Stimulated activated CD4-positive, alpha-beta T cell treated with anti-CD3 and anti-CD28 coated beads, Interleukin-1b, Interleukin-23, amount 100 ng/mL, for 24 hours (primary cell): ENCODE data around the gene IAPP.
"Not testable (repeated sequence)": the region's sequence is repeated elsewhere in the genome, so short reads cannot be mapped to it uniquely, and the experiment has no call there.

ENCODE experiments used
- DNase-seq, 4 experiments: peaks; one replicate each; pipeline ENCODE4 v3.0.0-alpha.2; 2020; ENCODE audit warnings: low read depth in 4 of 4, low spot score in 1 of 4

IAPP gene

DNA sequence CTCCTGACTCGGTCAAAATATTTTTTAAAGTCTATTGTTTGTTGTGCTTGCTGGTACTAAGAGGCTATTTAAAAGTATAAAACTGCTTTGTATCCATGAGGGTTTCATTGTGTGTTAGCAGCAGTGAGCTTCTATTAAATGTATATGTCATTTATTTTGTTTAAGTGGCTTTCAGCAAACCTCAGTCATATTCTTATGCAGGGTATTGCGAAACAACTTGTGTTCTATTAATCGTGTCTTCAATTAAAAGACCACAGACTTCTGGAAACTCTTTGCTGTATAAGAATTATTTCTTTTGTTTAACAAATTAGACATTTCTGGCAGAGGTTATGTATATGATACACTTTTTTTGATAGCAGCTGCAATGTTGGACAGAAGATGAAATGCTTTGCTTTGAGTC is 6.5 kb downstream of the IAPP start:
- DNase-seq: no peak

DNA sequence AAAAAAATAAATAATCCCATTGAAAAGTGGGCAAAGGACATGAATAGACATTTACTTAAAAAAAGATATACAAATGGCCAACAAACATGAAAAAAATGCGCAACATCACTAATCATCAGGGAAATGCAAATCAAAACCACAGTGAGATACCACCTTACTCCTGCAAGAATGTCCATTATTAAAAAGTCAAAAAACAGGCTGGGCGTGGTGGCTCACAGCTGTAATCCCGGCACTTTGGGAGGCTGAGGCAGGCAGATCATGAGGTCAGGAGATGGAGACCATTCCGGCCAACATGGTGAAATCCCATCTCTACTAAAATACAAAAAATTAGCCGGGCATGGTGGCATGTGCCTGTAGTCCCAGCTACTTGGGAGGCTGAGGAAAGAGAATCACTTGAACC is 8.6 kb downstream of the IAPP start:
- DNase-seq: not testable (repeated sequence)

DNA sequence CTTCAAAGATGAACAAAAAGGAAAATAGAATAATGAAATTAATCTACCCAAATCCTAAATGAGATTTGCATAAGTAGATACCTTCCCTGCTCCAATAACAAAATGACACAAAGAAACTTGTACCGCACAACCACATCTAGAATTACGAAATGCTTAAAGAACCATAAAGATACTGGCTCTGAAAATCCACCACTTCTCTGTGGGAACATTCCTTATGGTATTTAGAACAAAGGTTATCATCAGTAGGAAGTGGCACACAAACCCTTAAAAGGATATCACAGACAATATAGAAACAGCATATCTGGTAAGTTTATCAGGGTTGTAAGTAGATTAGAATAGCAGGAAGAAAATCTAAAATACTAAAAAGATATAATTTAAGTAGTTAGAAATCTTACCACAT is 11.6 kb downstream of the IAPP start:
- no peak for DNase-seq

DNA sequence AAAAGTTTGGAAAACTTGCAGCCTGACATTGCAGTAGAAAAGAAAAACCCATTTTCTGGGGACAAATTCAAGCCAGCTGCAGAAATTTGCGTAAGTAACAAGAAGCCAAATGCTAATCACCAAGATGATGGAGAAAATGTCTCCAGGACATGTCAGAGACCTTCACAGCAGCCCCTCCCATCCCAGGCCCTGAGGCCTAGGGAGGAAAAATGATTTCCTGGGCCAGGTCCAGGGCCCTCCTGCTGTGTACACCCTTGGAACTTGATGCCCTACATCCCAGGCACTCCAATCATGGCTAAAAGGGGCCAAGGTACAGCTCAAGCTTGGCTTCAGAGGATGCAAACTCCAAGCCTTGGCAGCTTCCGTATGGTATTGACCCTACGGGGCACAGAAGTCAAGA is 14.5 kb downstream of the IAPP start:
- DNase-seq: no peak

DNA sequence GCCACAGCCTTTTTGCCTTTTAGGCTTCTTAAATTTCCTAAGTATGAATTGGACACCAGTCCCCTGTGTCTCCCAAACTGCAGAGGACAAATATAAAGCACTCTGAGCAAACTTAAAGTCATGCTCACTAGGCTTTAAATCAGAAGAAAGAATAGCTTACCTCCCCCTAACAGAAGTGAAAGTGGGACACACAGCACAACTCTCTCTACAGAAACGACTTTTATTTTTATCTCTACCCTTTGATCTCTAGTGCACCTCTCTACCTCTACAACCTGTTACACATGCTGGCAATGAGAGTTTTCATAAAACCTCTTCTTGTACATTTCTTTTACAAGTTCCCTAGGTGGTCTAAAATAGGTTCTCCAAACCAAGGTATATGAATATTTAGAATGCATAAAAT is 19.7 kb downstream of the IAPP start:
- no peak for DNase-seq

DNA sequence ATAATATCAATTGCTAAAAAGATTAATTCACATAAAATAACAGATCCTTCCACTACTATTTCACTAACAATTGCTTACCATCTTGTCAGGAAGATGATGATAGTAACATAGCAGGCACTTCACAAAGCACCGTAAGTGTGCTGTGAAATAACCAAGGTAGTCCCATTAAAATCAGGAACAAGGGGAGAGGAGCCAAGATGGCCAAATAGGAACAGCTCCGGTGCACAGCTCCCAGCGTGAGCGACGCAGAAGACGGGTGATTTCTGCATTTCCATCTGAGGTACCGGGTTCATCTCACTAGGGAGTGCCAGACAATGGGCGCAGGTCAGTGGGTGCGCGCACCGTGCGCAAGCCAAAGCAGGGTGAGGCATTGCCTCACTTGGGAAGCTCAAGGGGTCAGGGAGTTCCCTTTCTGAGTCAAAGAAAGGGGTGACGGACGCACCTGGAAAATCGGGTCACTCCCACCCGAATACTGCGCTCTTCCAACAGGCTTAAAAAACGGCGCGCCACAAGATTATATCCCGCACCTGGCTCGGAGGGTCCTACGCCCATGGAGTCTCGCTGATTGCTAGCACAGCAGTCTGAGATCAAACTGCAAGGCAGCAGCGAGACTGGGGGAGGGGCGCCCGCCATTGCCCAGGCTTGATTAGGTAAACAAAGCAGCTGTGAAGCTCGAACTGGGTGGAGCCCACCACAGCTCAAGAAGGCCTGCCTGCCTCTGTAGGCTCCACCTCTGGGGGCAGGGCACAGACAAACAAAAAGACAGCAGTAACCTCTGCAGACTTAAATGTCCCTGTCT is 22.3 kb downstream of the IAPP start:
- DNase-seq: not testable (repeated sequence)

DNA sequence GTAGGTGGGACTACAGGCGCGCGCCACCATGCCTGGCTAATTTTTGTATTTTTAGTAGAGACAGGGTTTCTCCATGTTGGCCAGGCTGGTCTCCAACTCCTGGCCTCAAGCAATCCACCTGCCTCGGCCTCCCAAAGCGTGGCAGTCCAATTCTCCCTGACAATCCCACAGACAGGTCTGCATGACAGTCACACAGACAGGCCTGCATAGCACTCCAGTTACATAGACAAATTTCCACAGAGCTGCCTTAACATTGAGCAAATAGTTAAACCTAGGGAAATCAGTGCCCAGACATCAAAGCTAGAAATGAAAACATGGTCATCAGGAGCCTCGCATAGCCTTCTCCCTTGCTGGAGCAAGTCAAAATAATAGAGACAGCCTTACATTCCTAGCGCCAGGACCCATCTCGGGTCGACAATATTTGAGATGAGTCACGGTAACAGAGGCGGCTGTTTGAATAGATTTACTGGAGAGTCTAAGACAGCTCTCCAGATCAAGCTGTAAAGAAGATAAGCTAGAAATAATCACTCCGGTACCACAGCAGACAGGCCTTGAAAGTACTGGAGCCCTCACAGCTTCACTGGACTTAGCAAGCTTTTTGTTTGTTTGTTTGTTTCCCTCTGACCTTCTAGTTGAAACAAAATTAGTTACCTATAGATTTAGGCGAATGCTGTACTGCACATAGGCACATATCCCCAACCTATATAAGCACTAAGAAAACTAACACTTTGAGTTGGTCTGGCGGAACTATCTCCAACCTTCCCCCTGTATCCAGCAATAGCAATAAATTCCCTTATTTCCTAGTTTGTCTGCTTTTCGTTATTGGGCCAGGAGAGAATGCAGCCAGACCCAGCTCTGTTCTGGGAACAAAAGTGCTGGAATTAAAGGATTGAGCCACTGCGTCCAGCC is 40.9 kb downstream of the IAPP start:
- no peak for DNase-seq

DNA sequence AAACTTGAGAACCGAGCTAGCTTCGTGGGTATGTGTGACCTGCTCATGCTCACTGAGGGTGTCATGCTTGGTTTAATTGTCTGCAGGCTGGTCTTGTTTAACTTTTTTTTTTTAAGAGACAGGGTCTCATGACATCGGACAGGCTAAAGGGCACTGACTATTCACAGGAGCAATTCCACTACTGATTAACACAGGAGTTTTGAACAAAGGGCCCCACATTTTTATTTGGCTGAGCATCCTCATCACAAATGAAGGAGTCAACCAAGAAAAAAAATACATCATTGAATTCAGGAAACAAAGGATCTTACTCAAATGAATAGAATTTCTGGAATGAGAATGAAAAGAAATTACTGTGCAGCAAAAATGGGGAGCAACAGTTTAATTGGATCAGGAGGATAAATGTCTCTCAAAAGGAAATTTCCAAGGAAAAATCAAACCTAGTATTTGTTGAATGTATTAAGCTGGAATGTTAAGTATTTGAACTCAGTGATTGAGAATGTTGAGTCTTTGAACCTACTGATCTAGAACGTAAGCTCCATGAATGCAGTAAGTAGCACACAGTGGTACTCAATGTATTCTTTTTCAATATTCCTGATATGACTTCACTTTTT is 43.9 kb downstream of the IAPP start:
- no peak for DNase-seq

DNA sequence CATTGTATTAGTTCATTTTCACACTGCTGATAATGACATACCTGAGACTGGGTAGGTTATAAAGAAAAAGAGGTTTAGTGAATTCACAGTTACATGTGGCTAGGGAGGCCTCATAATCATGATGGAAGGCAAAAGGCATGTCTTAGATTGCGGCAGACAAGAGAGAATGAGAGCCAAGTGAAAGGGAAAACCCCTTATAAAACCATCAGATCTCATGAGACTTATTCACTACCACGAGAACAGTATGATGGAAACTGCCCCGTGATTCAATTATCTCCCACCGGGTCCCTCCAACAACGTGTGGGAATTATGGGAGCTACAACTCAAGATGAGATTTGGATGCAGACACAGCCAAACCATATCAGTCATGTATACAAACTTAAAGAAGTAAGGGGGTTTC is 45.7 kb downstream of the IAPP start:
- DNase-seq: not testable (repeated sequence)

DNA sequence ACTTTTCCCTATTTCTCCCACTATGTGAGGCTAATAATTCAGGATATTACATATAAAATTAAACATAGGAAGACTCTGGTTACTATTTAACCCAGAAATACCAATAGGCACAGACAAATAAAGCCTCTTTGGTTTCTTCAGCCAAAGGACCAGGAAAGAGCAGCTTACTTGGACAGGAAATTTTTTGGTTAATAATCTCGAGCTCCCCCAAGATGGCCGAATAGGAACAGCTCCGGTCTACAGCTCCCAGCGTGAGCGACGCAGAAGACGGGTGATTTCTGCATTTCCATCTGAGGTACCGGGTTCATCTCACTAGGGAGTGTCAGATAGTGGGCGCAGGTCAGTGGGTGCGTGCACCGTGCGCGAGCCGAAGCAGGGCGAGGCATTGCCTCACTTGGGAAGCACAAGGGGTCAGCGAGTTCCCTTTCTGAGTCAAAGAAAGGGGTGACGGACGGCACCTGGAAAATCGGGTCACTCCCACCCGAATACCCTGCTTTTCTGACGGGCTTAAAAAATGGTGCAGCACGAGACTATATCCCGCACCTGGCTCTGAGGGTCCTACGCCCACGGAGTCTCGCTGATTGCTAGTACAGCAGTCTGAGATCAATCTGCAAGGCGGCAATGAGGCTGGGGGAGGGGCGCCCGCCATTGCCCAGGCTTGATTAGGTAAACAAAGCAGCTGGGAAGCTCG is 46.5 kb downstream of the IAPP start:
- DNase-seq: not testable (repeated sequence)

DNA sequence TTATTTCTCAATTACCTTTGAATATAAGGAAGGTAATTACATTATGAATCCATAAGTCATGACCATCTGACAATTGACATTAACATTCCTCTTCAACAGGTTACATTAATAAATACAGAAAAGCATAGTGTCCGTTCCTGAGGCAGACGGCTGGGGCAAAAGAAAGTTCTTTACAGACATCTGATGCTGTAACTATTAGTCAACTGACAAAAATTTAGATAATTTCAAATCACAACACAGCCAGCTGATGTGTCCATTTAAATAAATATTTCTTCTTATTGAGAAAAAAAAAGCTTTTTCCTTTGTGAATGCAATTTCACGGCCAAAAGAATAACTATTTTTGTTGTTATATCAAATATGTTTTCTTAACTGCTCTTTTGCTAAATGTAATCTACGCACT is 55.5 kb downstream of the IAPP start:
- no peak for DNase-seq
